GM12878 (cell line): ENCODE results near the gene PRR7. TPM values are rescaled to one million over a fixed set of nuclear protein-coding genes. Genes with fewer than 3 reads are reported as not detected.

ENCODE experiments used
- ATAC-seq: fragments of 200-7000 bp; cut with Tn5 transposase; 3 replicates; pipeline ENCODE4 v1.9.1; 2020; ENCODE audit warnings: mild to moderate bottlenecking, moderate library complexity
- BruUV-seq: library from RNA; stranded (reverse); fragments of 400-500 nt; replicated peaks from 2 replicates; lab custom pipeline; 2021; lab: Mats Ljungman, UMichigan
- CTCF ChIA-PET: fragments of 300-600 bp; sonication (Branson Sonifier 250); formaldehyde crosslinking; extraction: SDS; loops from one replicate; lab custom pipeline; 2021; ENCODE audit warnings: inconsistent platforms; lab: Yijun Ruan, JAX
- POLR2A ChIA-PET: fragments of 350-600 bp; formaldehyde crosslinking; extraction: SDS; loops from one replicate; lab custom pipeline; 2021; ENCODE audit warnings: inconsistent platforms; lab: Charles Lee
- RAD21 ChIA-PET: fragments of 300-600 bp; sonication (Branson Sonifier 250); formaldehyde crosslinking; loops from one replicate; lab custom pipeline; 2023; ENCODE audit warnings: antibody characterized with exemption; ENCODE audit not compliant: unreplicated experiment; lab: Charles Lee
- SMC1A ChIA-PET: fragments of 300-600 bp; sonication (Branson Sonifier 250); formaldehyde crosslinking; loops from one replicate; lab custom pipeline; 2023; ENCODE audit not compliant: unreplicated experiment, uncharacterized antibody; lab: Charles Lee
- DNase-seq: peaks from one replicate; pipeline ENCODE4 v3.0.0-alpha.2; 2011; ENCODE audit warnings: low read depth, low spot score
- FAIRE-seq: peaks from 3 replicates; lab custom pipeline; 2011; peaks lifted over from hg19 to GRCh38; lab: Jason Lieb, UNC
- H2AFZ ChIP-seq: 2 replicates; pipeline ENCODE4 v1.6.0; 2011; ENCODE audit warnings: low read depth, low read length, control low read depth; ENCODE audit not compliant: control insufficient read depth
- H3K27ac ChIP-seq: 2 replicates; pipeline ENCODE4 v1.5.1; 2011; ENCODE audit warnings: control low read depth; ENCODE audit not compliant: control insufficient read depth, insufficient read depth
- H3K27me3 ChIP-seq, 2 experiments: replicated peaks in 1 of 2; 2 replicates each; pipeline versions ENCODE4 v1.6.0 to v1.6.1; 2011; ENCODE audit warnings: low read length in 1 of 2; ENCODE audit not compliant: control insufficient read depth in 2 of 2, insufficient read depth in 2 of 2
- H3K36me3 ChIP-seq, 2 experiments: 2 replicates each; pipeline ENCODE4 v1.5.1; 2011; ENCODE audit warnings: low read length in 1 of 2; ENCODE audit not compliant: control insufficient read depth in 2 of 2, insufficient read depth in 2 of 2
- H3K4me1 ChIP-seq: 2 replicates; pipeline ENCODE4 v1.6.1; 2011; ENCODE audit warnings: mild to moderate bottlenecking, low read length, moderate library complexity, mixed read lengths; ENCODE audit not compliant: control insufficient read depth, insufficient read depth
- H3K4me2 ChIP-seq: 2 replicates; pipeline ENCODE4 v1.6.0; 2011; ENCODE audit warnings: control low read depth; ENCODE audit not compliant: control insufficient read depth, insufficient read depth
- H3K4me3 ChIP-seq: fragments of 200-600 bp; sonication (generic); 2 replicates; pipeline ENCODE4 v1.5.1; 2016
- H3K79me2 ChIP-seq: 2 replicates; pipeline ENCODE4 v1.6.0; 2011; ENCODE audit warnings: low read length; ENCODE audit not compliant: control insufficient read depth, insufficient read depth
- H3K9ac ChIP-seq: 2 replicates; pipeline ENCODE4 v1.8.0; 2011; ENCODE audit warnings: low read length, control low read depth, mixed read lengths; ENCODE audit not compliant: control insufficient read depth, insufficient read depth
- H3K9me3 ChIP-seq: replicated peaks from 3 replicates; pipeline ENCODE4 v1.5.1; 2011; ENCODE audit warnings: mild to moderate bottlenecking, low read length; ENCODE audit not compliant: control insufficient read depth, insufficient read depth
- H4K20me1 ChIP-seq: 2 replicates; pipeline ENCODE4 v1.6.0; 2011; ENCODE audit not compliant: control insufficient read depth, insufficient read depth
- LARP7 ChIP-seq: fragments of 450-650 bp; IDR thresholded peaks from 2 replicates; pipeline ENCODE4 v1.6.1; 2017; ENCODE audit warnings: mild to moderate bottlenecking
- RFX5 ChIP-seq: IDR thresholded peaks from 2 replicates; pipeline ENCODE4 v1.6.1; 2011; ENCODE audit warnings: low read depth, low read length, improper control_type of control experiment
- SPI1 ChIP-seq: IDR thresholded peaks from 2 replicates; pipeline ENCODE4 v1.6.1; 2011; ENCODE audit warnings: low read depth, mild to moderate bottlenecking, low read length, moderate library complexity, borderline replicate concordance; ENCODE audit not compliant: insufficient read depth
- YY1 ChIP-seq: IDR thresholded peaks from 2 replicates; pipeline ENCODE4 v1.6.1; 2011; ENCODE audit warnings: low read depth, mild to moderate bottlenecking, low read length
- WGBS: methylation state at CpG from one replicate; pipeline ENCODE4 v1.1.6; 2016; ENCODE audit warnings: low lambda C conversion rate; ENCODE audit not compliant: insufficient replicate concordance, insufficient coverage; ENCODE audit errors: missing lambda C conversion rate; 5-methylcytosine and 5-hydroxymethylcytosine counted together
- in situ Hi-C: fragments of 300-500 bp; cut with MboI; formaldehyde crosslinking; loops from 9 replicates; pipeline ENCODE4 v1.14.3; 2018; ENCODE audit warnings: mixed read lengths
- intact Hi-C: fragments of 100-400 bp; cut with micrococcal nuclease; formaldehyde crosslinking; loops from one replicate; pipeline ENCODE4 v1.14.2; 2022; ENCODE audit not compliant: unreplicated experiment
- polyA plus RNA-seq, 11 experiments: library from polyadenylated mRNA; depleted of rRNA in 4 of 11; unstranded in 6 of 11; stranded (reverse) in 5 of 11; fragments of >200 nt; fragmentation: Nextera tagmentation in 4 of 11; fragmentation: Illumina TruSeq in 1 of 11; extraction: Ambion mirVana in 4 of 11; extraction: Trizol in 1 of 11; gene quantifications; 1 replicate in 1 of 11; 2 replicates in 10 of 11; pipeline versions ENCODE4 v1.2.1 to v1.2.3, GENCODE V29; 2011 to 2016; ENCODE audit warnings: inconsistent platforms in 2 of 11, missing spikeins in 2 of 11, low read depth in 1 of 11
- total RNA-seq, 4 experiments: library from RNA; depleted of rRNA in 3 of 4; stranded (reverse); fragments of >200 nt in 3 of 4; fragmentation: Illumina TruSeq in 1 of 4; extraction: Trizol in 1 of 4; gene quantifications; 2 replicates each; pipeline versions ENCODE4 v1.2.1 to v1.2.3, GENCODE V29; 2013 to 2021
- TF ChIP-seq, protein P1 (sequence below): IDR thresholded peaks from 2 replicates; pipeline ENCODE4 v1.6.1; 2011; ENCODE audit warnings: mild to moderate bottlenecking, low read depth, low read length, moderate library complexity; ENCODE audit not compliant: insufficient replicate concordance
- TF ChIP-seq, protein P2 (sequence below): fragments of 450-650 bp; IDR thresholded peaks from 2 replicates; pipeline ENCODE4 v1.6.1; 2017; ENCODE audit warnings: mild to moderate bottlenecking
- TF ChIP-seq, protein P3 (sequence below): fragments of 450-650 bp; IDR thresholded peaks from 2 replicates; pipeline ENCODE4 v1.6.1; 2017; ENCODE audit warnings: mild to moderate bottlenecking, moderate library complexity
- TF ChIP-seq, protein P4 (sequence below): fragments of 150-350 bp; IDR thresholded peaks from 2 replicates; pipeline ENCODE4 v1.6.1; 2016; ENCODE audit warnings: low read depth, low read length

The PRR7 gene
- total and polyA plus RNA-seq, 10 of the 15 experiments (the other 5 are each of a cell fraction or from before 2014, with no cell fraction given), result 0.09 to 18.8 (median 4.6) TPM; not detected in 2

DNA sequence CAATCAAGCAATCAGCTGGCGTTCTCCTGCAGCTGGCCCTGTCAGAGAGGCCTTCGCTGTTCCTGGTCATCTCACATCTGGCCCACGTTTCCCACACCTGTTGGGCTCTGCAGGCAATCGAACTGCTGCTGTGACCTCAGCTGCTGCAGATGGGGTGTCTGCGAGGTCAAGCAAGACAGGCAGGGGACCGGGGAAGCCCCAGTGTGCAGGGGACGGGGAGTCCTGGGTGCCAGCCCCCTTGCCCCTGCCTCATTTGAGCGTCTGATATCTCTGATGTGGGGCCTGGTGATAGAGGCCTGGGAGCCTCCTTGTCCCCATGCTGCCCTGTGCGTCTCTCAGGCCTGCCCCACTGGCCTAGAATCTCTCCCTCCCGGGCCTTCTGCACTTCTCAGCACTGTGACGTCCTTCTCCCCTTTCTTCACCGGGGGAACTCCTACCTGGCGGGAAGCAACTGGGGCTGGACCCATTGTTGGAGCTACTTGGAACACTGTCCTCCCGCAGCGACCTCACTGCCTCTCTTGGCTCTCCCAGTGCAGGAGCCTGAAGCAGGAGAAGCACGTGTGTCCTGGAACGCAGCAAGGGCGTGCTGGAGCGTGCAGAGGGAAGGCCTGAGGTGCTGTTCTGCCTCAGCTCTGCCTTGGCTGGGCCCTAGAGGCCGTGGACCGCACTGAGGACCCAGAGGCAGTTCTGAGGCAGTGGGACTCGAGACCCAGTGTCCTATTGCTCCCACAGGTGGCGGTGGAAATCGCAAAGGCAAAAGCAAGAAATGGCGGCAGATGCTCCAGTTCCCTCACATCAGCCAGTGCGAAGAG lies 16.3 kb upstream of the PRR7 start (continued):
- TF ChIP-seq, protein P1, sequence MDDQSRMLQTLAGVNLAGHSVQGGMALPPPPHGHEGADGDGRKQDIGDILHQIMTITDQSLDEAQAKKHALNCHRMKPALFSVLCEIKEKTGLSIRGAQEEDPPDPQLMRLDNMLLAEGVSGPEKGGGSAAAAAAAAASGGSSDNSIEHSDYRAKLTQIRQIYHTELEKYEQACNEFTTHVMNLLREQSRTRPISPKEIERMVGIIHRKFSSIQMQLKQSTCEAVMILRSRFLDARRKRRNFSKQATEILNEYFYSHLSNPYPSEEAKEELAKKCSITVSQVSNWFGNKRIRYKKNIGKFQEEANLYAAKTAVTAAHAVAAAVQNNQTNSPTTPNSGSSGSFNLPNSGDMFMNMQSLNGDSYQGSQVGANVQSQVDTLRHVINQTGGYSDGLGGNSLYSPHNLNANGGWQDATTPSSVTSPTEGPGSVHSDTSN, result no peak
- TF ChIP-seq RFX5 (no peak), YY1 (no peak)

DNA sequence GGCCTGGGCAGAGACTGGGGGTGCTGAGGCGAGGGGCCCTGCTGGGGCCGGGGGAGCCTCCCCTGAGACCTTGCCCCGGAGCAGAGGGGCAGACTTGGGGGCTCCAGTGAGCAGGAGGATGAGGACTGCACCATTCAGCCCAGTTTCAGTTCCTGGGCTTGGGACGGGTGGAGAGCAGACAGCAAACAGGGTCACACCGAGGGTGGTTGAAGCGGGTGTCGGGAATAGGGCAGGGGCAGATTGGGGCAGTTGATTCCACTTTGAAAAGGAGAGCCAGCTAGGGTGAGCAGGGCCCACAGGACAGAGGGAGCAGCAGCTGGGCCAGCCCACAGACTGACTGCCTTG lies 15.7 kb upstream of the PRR7 start:
- Histone ChIP-seq H3K9me3 (no peaks in the 10 kb centered on the region), H3K9ac (peak overlapping the region; percentile 93), H3K79me2 (peaks cover 58% of the 10 kb centered on the region), H3K27ac (peak overlapping the region; percentile 94), H3K36me3 (peaks cover 29 to 34% of the 10 kb centered on the region in 2 experiments; a peak in 3 of 4 replicates), H4K20me1 (no peaks in the 10 kb centered on the region), H3K4me1 (peaks cover 49% of the 10 kb centered on the region), H3K4me3 (peak overlapping the region; percentile 83; the same call in 1 of the 2 replicates), H3K27me3 (no peaks in the 10 kb centered on the region), H3K4me2 (peak overlapping the region; percentile 65), H2AFZ (no peak overlapping the region)
- 7% methylated on average over 7 of the region's 7 CpGs for WGBS
- RAD21 ChIA-PET, result interaction anchor here (0.6 to 11.0 kb wide), 9 partner anchors 9 to 121 kb away, joined by 3 to 288 read pairs (median 7); partner anchors contain the start of gene PRR7
- peak; percentile 0; the same call in 2 of the 3 replicates for ATAC-seq
- SMC1A ChIA-PET, result interaction anchor here (1.2 to 7.2 kb wide), 9 partner anchors 9 to 41 kb away, joined by 3 to 73 read pairs (median 21); partner anchors contain the start of gene PRR7
- POLR2A ChIA-PET, result interaction anchor here (0.9 to 13.4 kb wide), 9 partner anchors 9 to 168 kb away, joined by 3 to 358 read pairs (median 5); partner anchors contain the start of genes F12, PFN3 and PRR7
- in situ Hi-C loops (no loop called here), intact Hi-C loops (loop anchor here (2.0 kb wide), 1 partner anchor 18 kb away; no protein-coding TSS in a partner anchor)
- CTCF ChIA-PET, result interaction anchor here (1.1 to 13.2 kb wide), 8 partner anchors 16 to 71 kb away, joined by 3 to 188 read pairs (median 10); partner anchors contain the start of genes PFN3 and PRR7
- no TSS peak for BruUV-seq
- TF ChIP-seq, protein P2, sequence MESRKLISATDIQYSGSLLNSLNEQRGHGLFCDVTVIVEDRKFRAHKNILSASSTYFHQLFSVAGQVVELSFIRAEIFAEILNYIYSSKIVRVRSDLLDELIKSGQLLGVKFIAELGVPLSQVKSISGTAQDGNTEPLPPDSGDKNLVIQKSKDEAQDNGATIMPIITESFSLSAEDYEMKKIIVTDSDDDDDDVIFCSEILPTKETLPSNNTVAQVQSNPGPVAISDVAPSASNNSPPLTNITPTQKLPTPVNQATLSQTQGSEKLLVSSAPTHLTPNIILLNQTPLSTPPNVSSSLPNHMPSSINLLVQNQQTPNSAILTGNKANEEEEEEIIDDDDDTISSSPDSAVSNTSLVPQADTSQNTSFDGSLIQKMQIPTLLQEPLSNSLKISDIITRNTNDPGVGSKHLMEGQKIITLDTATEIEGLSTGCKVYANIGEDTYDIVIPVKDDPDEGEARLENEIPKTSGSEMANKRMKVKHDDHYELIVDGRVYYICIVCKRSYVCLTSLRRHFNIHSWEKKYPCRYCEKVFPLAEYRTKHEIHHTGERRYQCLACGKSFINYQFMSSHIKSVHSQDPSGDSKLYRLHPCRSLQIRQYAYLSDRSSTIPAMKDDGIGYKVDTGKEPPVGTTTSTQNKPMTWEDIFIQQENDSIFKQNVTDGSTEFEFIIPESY, result no peak
- TF ChIP-seq, protein P3, sequence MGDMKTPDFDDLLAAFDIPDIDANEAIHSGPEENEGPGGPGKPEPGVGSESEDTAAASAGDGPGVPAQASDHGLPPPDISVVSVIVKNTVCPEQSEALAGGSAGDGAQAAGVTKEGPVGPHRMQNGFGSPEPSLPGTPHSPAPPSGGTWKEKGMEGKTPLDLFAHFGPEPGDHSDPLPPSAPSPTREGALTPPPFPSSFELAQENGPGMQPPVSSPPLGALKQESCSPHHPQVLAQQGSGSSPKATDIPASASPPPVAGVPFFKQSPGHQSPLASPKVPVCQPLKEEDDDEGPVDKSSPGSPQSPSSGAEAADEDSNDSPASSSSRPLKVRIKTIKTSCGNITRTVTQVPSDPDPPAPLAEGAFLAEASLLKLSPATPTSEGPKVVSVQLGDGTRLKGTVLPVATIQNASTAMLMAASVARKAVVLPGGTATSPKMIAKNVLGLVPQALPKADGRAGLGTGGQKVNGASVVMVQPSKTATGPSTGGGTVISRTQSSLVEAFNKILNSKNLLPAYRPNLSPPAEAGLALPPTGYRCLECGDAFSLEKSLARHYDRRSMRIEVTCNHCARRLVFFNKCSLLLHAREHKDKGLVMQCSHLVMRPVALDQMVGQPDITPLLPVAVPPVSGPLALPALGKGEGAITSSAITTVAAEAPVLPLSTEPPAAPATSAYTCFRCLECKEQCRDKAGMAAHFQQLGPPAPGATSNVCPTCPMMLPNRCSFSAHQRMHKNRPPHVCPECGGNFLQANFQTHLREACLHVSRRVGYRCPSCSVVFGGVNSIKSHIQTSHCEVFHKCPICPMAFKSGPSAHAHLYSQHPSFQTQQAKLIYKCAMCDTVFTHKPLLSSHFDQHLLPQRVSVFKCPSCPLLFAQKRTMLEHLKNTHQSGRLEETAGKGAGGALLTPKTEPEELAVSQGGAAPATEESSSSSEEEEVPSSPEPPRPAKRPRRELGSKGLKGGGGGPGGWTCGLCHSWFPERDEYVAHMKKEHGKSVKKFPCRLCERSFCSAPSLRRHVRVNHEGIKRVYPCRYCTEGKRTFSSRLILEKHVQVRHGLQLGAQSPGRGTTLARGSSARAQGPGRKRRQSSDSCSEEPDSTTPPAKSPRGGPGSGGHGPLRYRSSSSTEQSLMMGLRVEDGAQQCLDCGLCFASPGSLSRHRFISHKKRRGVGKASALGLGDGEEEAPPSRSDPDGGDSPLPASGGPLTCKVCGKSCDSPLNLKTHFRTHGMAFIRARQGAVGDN, result no peak
- TF ChIP-seq, protein P4, sequence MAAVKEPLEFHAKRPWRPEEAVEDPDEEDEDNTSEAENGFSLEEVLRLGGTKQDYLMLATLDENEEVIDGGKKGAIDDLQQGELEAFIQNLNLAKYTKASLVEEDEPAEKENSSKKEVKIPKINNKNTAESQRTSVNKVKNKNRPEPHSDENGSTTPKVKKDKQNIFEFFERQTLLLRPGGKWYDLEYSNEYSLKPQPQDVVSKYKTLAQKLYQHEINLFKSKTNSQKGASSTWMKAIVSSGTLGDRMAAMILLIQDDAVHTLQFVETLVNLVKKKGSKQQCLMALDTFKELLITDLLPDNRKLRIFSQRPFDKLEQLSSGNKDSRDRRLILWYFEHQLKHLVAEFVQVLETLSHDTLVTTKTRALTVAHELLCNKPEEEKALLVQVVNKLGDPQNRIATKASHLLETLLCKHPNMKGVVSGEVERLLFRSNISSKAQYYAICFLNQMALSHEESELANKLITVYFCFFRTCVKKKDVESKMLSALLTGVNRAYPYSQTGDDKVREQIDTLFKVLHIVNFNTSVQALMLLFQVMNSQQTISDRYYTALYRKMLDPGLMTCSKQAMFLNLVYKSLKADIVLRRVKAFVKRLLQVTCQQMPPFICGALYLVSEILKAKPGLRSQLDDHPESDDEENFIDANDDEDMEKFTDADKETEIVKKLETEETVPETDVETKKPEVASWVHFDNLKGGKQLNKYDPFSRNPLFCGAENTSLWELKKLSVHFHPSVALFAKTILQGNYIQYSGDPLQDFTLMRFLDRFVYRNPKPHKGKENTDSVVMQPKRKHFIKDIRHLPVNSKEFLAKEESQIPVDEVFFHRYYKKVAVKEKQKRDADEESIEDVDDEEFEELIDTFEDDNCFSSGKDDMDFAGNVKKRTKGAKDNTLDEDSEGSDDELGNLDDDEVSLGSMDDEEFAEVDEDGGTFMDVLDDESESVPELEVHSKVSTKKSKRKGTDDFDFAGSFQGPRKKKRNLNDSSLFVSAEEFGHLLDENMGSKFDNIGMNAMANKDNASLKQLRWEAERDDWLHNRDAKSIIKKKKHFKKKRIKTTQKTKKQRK, result no peak
- TF ChIP-seq SPI1 (peak; percentile 29; the same call in 1 of the 2 replicates), LARP7 (no peak)
- FAIRE-seq, result no peak
- DNase-seq, result no peak
